Ishikawa (cell line): ENCODE measurements around the gene ZNF763.
A peak's percentile ranks its signal among the peaks of the same experiment; 100 is the strongest.

Source experiments
- CEBPB ChIP-seq: IDR thresholded peaks from 2 replicates; pipeline ENCODE4 v1.6.1; 2012
- CREB1 ChIP-seq: IDR thresholded peaks from 2 replicates; pipeline ENCODE4 v1.6.1; 2012; ENCODE audit warnings: low read depth
- EP300 ChIP-seq: IDR thresholded peaks from 2 replicates; pipeline ENCODE4 v1.6.1; 2012; ENCODE audit warnings: borderline replicate concordance
- FOXM1 ChIP-seq: IDR thresholded peaks from 2 replicates; pipeline ENCODE4 v1.6.1; 2012; ENCODE audit warnings: low read depth, borderline replicate concordance
- MAX ChIP-seq: IDR thresholded peaks from 2 replicates; pipeline ENCODE4 v1.6.1; 2012
- NFIC ChIP-seq: IDR thresholded peaks from 2 replicates; pipeline ENCODE4 v1.6.1; 2012
- RAD21 ChIP-seq: IDR thresholded peaks from 2 replicates; pipeline ENCODE4 v1.6.1; 2012; ENCODE audit warnings: low read depth
- REST ChIP-seq: IDR thresholded peaks from 2 replicates; pipeline ENCODE4 v1.6.1; 2012; ENCODE audit warnings: low read depth, mild to moderate bottlenecking
- TCF12 ChIP-seq: IDR thresholded peaks from 2 replicates; pipeline ENCODE4 v1.6.1; 2012; ENCODE audit warnings: low read depth
- YY1 ChIP-seq: IDR thresholded peaks from 2 replicates; pipeline ENCODE4 v1.6.1; 2012; ENCODE audit warnings: low read depth
- ZBTB7A ChIP-seq: IDR thresholded peaks from 2 replicates; pipeline ENCODE4 v1.6.1; 2012; ENCODE audit warnings: low read depth

- TF ChIP-seq YY1 (no peak), EP300 (no peak), CREB1 (no peak), TCF12 (no peak), ZBTB7A (no peak), CEBPB (no peak), FOXM1 (no peak), MAX (no peak), RAD21 (peak; percentile 65), NFIC (no peak), REST (no peak)
Measured at GRCh38 chr19:11963566-11964355, 1.1 kb upstream of the ZNF763 start.
